Measurements from ENCODE around the gene SZRD1.

DNA sequence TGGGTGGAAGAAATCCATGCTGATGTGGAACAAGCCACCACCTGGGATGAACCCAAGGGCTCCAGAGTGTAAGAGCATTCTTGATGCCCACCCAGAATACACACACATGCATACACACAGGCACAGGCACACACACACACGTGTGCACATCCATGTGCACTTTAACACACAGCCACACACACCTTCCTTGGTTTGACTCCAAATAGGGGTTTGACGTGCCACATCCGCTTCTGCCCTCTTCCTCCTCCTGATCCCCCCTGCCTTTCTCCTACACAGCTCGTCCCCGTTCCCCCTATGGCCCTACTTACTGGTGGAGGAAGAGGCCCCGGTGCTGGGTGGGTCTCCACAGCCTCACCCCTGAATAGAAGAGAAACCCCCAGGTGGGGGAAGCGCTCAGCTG is 54.2 kb downstream of the SZRD1 start:
- TF ChIP-seq, protein P1, sequence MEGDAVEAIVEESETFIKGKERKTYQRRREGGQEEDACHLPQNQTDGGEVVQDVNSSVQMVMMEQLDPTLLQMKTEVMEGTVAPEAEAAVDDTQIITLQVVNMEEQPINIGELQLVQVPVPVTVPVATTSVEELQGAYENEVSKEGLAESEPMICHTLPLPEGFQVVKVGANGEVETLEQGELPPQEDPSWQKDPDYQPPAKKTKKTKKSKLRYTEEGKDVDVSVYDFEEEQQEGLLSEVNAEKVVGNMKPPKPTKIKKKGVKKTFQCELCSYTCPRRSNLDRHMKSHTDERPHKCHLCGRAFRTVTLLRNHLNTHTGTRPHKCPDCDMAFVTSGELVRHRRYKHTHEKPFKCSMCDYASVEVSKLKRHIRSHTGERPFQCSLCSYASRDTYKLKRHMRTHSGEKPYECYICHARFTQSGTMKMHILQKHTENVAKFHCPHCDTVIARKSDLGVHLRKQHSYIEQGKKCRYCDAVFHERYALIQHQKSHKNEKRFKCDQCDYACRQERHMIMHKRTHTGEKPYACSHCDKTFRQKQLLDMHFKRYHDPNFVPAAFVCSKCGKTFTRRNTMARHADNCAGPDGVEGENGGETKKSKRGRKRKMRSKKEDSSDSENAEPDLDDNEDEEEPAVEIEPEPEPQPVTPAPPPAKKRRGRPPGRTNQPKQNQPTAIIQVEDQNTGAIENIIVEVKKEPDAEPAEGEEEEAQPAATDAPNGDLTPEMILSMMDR (IDR thresholded peaks at IDR 0.05), result no peak
- TF ChIP-seq ZFX (IDR thresholded peaks at IDR 0.05; ENCODE audit: borderline replicate concordance), result no peak

All from 22Rv1 (cell line).